RWPE1 (cell line): ENCODE data around the gene BID.

Experiments used
- CTCF ChIA-PET: fragments of 350-600 bp; sonication (Branson Sonifier 250); formaldehyde crosslinking; extraction: SDS; loops from one replicate; lab custom pipeline; 2021; lab: Yijun Ruan, JAX
- POLR2A ChIA-PET: fragments of 400-600 bp; formaldehyde crosslinking; extraction: SDS; loops from one replicate; lab custom pipeline; 2020; ENCODE audit warnings: antibody characterized with exemption; ENCODE audit not compliant: low non-redundant PET; lab: Yijun Ruan, JAX
- DNase-seq: peaks from one replicate; pipeline ENCODE4 v3.0.0; 2012; ENCODE audit warnings: low spot score
- H3K27ac ChIP-seq: fragments of 450-650 bp; 2 replicates; pipeline ENCODE4 v1.5.1; 2017
- TF ChIP-seq, protein P1 (sequence below): fragments of 450-650 bp; conservative IDR thresholded peaks from 2 replicates; pipeline ENCODE4 v1.5.1; 2017; ENCODE audit warnings: low read depth, mild to moderate bottlenecking

The BID gene

DNA sequence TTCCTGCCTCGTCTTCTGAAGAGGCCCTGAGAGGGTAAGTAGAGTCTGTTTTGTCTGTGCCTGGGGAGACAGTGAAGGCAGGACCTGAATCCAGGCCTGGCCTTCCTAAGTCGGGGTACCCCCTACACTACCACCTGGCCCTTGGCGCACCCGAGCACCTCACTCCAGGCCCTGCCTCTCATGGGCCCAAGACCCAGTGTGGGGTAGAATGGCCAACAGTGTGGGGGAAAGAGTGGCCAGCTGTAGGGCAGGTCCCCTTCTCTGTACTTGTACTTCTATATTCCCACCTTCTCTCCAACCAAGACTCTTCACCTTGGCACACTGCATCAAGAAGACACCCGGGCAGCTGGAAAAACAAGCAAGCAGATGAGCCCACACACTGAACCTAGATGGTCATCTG, 22.4 kb upstream of the BID start:
- CTCF ChIA-PET = interaction anchor here (0.5 kb wide), 1 partner anchor 54 kb away, joined by 3 read pairs; no protein-coding TSS in a partner anchor
- no peak overlapping the region for H3K27ac ChIP-seq

GRCh38 chr22:17795661-17796548, 21.6 kb upstream of the BID start:
- ChIA-PET CTCF (interaction anchor here (0.5 kb wide), 1 partner anchor 53 kb away, joined by 3 read pairs; no protein-coding TSS in a partner anchor), POLR2A (no interaction called here)
- no peak overlapping the region for H3K27ac ChIP-seq
- TF ChIP-seq, protein P1, sequence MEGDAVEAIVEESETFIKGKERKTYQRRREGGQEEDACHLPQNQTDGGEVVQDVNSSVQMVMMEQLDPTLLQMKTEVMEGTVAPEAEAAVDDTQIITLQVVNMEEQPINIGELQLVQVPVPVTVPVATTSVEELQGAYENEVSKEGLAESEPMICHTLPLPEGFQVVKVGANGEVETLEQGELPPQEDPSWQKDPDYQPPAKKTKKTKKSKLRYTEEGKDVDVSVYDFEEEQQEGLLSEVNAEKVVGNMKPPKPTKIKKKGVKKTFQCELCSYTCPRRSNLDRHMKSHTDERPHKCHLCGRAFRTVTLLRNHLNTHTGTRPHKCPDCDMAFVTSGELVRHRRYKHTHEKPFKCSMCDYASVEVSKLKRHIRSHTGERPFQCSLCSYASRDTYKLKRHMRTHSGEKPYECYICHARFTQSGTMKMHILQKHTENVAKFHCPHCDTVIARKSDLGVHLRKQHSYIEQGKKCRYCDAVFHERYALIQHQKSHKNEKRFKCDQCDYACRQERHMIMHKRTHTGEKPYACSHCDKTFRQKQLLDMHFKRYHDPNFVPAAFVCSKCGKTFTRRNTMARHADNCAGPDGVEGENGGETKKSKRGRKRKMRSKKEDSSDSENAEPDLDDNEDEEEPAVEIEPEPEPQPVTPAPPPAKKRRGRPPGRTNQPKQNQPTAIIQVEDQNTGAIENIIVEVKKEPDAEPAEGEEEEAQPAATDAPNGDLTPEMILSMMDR = no peak
- no peak for DNase-seq

More for the DNA sequence above, 22.4 kb upstream of the BID start:
- DNase-seq = no peak
- TF ChIP-seq, protein P1 = no peak
- POLR2A ChIA-PET = no interaction called here

DNA sequence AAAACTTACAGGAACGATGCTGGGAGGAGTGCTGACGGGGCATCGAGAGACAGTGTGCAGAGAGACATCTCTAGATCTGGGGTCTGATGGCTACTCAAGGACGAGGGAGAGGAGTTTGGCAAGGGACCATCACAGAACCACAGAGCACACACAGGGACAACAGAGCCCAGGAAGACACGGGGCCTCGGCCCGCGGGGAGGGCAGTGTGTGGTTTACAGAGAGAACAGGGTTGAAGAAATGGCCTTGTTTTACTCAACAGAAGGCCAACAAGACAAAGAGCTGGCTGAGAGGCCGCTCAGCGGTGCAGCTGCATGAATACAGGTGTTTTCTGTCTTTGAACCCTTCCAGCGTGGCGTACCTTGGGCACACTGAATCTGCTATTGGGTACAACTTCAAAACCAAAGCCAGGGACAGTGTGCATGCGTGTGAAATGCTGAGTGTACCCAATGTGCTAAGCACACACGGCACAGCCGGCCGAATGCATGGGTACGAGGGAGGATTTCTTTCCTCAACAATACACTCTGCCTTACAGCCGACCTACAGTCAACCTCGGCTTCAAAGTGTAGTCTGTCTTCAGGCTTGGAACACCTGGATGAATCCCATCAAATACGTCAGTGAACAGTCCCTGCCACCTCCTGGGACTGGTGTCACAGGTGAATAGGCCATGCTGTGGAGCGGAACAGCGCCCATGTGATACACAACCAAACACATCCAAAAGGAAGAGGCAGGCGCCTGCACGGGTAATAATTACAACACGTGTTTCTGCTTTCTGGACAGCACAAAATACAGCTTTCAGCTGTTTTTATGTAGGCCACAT, 20.7 kb upstream of the BID start:
- ChIA-PET POLR2A (no interaction called here), CTCF (interaction anchor here (0.6 kb wide), 1 partner anchor 222 kb away, joined by 3 read pairs; no protein-coding TSS in a partner anchor)
- no peak for DNase-seq
- no peak overlapping the region for H3K27ac ChIP-seq
- TF ChIP-seq, protein P1 = no peak

- DNase-seq = no peak
- TF ChIP-seq, protein P1 = no peak
- no peak overlapping the region for H3K27ac ChIP-seq
- ChIA-PET POLR2A (no interaction called here), CTCF (no interaction called here)
Measured at GRCh38 chr22:17792854-17793434, 18.7 kb upstream of the BID start.

DNA sequence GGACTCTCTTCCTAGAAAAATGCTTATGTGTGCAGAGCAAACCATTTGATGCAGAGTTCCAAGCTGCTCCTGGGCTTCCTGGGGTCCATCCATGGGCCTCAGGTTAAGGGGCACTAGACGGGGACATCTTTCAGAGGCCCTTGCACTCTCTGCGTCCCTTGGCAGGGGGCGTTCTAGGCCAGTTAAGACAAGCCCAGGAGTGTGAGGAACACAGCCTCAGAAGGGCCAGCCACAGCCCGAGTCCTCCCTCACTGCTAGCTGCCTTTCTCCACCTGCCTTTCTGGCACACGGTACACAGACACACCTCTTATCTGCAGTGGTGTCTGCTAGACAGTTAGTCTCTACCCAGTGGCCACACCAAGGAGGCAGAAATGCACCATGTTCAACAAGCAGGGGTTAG, 18.0 kb upstream of the BID start:
- ChIA-PET POLR2A (no interaction called here), CTCF (no interaction called here)
- TF ChIP-seq, protein P1 = no peak
- H3K27ac ChIP-seq = peak overlapping the region; percentile 24; the same call in 1 of the 2 replicates
- no peak for DNase-seq

GRCh38 chr22:17791196-17791595, 16.9 kb upstream of the BID start:
- ChIA-PET POLR2A (no interaction called here), CTCF (no interaction called here)
- TF ChIP-seq, protein P1 = no peak
- no peak overlapping the region for H3K27ac ChIP-seq
- DNase-seq = no peak
